Stimulated activated CD8-positive, alpha-beta memory T cell treated with anti-CD3 and anti-CD28 coated beads, Interleukin-4, amount 100 ng/mL, for 48 hours (primary cell): ENCODE data around the gene MAGI2.

Experiments
- DNase-seq: peaks from one replicate; pipeline ENCODE4 v3.0.0-alpha.2; 2020

MAGI2 gene

DNA sequence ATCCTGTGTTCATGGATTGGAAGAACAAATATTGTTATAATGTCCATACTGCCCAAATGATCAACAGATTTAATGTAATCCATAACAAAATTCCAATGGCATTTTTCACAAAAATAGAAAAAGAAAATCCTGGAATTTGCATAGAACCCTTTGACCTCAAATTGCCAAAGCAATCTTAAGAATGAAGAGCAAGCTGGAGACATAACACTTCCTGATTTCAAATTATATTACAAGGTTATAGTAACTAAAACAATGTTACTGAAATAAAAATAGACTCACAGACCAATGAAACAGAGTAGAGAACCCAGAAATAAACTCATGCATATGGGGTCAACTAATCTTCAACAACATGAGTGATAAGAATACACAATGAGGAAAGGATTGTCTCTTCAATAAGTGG lies 1352.4 kb downstream of the MAGI2 start:
- no peak for DNase-seq

DNA sequence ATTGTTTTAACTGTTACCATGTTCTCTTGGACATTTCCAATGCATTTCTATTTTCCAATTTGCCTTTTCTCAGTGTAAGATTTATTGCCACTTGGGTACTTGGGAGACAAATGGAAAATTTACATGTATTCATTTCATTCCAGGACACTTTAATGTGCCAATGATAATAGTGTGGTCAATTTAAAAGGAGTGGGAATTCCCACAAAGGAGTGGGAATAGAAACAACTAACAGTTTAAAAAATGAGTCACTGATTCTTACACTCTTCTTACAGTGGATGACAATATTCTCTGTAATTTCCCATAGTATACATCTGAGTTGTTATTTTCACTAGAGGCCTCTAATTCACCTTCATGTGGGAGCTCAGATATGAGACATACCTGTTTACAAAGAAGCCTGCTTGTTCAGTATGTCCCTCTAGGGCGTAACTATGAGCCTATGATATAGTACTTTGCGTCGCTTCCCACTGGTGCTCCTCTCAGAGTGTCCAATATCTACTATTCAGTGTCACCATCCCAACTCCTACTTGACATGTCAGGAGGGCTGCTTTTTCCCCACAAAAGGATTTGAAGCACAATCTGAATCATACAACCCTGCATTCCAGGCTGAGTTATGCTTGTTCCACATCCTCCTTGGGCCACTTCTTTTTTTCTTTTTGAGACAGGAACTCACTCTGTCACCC lies 1353.6 kb downstream of the MAGI2 start:
- no peak for DNase-seq

GRCh38 chr7:78095549-78095948 lies 1357.9 kb downstream of the MAGI2 start:
- DNase-seq, result no peak

DNA sequence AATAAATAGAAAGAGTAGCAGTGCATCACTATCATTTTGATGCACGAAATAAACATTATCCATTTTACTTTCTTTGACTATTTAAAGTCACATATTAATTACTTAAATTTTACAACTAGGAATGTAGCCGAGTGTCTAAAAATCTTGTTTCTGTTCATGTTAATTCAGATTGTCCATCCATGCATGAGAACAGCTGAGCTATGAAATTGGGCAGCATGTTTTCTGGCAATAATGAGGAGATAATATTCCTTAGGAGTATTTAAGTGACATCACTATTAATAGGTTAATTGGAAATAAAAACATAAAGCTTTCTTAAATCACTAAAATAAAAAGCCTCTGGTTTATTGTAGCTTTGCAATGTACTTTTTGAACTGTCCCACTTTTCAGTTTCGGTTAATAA lies 1361.1 kb downstream of the MAGI2 start:
- DNase-seq, result no peak

DNA sequence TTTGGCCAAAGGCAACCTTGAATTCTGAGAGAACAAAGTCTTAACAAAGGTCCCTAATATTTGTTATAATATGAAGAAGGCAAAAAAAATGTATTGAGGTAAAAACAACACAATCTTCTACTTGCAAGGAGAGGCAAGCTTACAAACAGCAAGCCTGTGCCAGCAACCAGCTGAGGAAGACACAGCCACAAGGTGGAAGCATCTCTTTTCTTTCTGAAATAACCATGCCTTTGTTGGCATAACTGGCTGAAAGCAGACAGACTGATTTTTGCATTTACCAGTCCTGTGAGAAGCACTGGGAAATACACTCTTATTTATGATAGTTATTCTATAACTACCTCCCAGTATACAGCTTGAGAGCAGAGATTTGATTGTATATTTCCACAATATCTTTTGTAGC lies 1362.9 kb downstream of the MAGI2 start:
- DNase-seq, result no peak

DNA sequence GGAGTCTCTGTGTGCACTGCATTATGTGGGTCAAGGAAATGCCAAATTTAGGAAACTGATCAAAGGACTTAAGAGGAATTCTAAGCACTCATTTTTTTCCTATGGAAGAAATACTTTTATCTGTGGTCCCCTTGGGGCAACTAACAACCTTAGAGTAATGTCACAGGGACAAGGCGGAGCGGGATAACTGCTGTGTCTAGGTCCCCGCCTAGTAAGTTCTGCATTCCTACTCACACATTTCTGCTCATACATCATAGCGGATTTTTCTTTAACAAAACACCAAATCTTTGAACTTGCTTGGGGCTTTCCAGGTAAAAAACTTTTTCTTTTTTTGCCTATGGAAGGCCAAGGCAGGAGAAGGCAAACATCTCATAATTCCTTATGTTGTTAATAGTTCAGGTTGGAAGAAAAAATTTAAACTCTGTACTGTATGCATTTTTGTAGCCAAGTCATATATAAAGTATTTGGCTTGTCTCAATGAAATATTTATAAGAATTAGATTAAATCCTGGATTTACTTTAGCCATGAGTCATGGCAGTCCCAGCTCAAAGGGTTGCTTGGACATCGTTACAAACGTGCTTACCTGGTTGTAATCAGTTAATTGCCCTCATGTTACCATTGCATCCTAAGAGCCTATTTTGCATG lies 1369.9 kb downstream of the MAGI2 start:
- DNase-seq, result no peak

DNA sequence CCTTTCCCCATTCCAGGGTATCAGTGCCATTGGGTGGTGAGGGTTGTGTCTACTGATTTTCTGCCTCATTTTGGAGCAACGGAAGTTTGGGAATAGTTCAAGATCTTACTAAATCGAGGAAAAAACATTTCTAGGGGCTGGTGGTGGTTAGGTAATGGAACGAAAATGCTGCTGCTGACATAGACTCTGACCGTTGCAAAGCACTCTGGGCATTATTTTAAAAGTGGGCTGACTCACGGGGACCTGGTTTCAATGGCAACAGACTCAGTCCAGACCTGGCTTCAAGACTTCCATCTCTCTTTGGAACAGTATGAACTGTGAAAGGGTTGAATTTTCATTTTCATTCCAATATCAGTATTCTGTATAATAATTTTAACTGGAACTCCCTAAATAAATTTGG lies 1370.9 kb downstream of the MAGI2 start:
- DNase-seq, result no peak

DNA sequence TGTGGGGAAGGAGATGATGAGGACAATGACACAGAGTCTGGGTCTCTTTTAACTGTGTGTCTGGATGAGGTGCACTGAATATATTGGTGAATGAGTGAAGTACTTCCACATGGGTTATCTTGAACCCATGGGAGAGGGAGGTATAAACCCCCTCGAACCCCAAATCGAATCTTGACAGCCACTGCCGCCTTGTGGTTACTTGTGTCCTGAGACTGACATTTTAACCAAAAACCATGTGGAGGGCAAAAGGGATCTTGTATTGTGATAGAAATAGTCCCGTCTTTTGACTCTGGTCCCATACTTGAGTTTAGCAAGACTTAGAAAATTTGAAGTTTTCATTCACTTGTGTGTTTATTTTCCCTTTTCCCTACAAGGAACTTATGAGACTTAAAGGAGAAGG lies 1371.6 kb downstream of the MAGI2 start:
- DNase-seq, result no peak

GRCh38 chr7:78081344-78081743 lies 1372.1 kb downstream of the MAGI2 start:
- no peak for DNase-seq

DNA sequence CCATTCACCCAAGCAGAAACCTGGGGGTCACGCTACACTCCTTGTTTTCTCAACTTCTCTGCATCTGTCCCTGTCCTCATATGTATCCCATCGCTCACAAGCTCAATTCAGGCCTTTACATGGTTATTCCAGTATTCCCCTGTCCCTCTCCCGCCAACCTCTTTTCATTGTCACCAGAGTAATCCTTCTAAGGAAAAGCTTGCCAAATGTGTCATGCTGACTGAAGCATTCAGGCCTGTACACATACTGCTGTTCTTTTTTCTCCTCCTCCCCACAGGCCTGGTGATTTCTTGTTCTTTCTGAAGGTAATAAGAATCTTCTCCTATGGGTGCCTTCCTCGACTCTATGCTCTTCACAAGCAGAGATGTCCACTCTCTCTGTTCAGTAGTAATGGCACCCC lies 1372.7 kb downstream of the MAGI2 start:
- DNase-seq, result no peak

GRCh38 chr7:78080241-78080640 lies 1373.2 kb downstream of the MAGI2 start:
- no peak for DNase-seq

DNA sequence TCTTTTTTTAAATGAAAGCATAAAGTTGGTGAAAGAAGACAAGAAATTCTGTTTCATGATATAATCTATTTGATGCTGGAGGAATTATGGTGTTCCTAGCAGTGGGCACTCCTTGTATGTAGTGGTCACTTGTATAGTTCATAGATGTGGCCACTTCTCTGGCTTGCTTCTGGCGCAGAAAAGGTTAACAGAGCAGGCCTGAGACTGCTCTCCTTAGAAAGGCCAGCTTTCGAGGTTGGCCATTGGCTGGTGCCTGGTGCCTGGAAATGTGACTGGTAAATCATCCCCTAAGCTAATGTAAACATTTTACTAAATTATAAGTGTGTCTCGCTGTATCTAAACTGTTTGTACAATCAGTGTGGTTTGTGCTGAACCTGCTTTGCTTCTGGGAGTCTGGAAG lies 1378.8 kb downstream of the MAGI2 start:
- DNase-seq, result no peak

GRCh38 chr7:78073609-78074382 lies 1379.7 kb downstream of the MAGI2 start:
- DNase-seq, result no peak

DNA sequence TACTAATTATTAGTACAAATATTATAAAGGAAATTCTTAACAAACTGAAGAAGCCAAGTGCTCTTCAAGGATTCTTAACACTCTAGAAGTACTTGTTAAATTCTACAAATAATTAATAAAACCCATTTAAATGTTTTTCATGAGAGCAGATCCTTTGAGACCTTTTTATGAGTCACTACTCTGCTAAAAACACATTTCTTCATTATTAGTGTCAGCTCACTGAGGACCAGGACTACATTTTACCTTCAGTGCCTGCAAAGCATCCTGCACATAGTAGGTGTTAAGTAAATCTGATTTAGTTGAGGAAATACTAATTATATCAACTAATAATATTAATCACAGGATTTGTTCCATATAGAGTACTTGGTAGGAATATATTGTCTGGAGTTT lies 1381.3 kb downstream of the MAGI2 start:
- no peak for DNase-seq

GRCh38 chr7:78071491-78072200 lies 1381.8 kb downstream of the MAGI2 start:
- DNase-seq, result no peak

GRCh38 chr7:78066599-78066998 lies 1386.9 kb downstream of the MAGI2 start:
- no peak for DNase-seq

GRCh38 chr7:78063758-78064157 lies 1389.7 kb downstream of the MAGI2 start:
- DNase-seq, result no peak

DNA sequence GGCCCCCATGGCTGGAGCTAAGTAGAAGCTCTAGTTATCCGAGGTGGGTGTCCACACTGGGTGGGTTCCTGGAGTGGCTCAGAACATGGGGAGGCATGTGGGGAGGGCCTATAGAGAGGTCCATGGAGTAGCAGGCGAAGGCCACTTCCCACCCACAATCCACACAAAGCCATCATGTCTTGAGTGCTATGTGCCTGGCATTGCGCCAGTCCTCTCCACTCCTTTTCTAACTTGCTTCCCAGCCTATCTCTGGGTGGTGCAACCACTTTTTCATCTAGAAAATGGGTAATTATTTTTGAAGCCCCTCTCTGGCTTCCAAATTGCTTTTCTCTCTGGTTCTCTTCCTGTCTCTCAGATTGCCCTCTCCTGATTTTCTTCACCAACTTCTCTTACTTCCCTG lies 1391.3 kb downstream of the MAGI2 start:
- DNase-seq, result no peak

- DNase-seq, result no peak
Measured at GRCh38 chr7:78057571-78057970, 1395.9 kb downstream of the MAGI2 start.

GRCh38 chr7:78055599-78055998 lies 1397.9 kb downstream of the MAGI2 start:
- no peak for DNase-seq

DNA sequence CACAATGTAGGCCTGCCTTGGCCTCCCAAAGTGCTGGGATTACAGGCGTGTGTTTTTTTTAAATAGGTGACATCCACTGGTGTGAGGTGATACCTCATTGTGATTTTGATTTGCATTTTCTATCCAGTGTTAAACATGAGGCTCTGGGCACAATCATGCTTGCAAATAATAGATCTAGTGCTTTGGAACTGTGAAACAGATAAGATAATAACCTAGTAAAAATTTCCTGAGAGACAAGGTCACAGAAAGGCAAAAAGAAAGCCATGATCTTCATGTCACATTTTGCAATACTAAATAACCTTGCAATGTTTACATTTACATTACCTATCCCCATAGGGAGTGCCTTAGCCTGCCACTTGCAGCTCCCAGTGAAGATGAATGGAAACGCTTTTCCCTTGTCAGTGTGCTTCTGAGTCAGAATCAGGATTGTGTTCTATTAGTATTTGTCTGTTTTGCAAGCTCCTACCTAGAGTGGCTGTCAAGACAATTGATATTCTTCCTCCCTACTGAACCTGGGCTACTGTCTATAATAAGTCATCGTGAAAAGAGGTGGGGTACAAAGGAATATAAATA lies 1398.4 kb downstream of the MAGI2 start:
- DNase-seq, result no peak

DNA sequence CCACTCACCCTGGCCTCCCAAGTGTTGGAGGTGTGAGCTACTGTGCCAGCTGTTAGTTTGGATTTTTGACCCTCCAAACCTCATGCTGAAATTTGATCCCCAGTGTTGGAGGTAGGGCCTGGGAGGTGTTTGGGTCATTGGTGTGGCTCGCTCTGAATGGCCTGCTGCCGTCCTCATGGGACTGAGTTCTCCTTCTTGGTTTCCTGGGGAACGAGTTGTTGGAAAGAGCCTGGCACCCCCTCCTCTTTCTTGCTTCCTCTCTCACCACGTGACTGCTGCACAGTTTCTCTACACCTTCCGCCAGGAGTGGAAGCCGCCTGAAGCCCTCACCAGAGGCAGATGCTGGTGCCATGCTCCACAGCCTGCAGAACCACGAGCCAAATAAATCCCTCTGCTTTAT lies 1401.4 kb downstream of the MAGI2 start:
- DNase-seq, result no peak

- no peak for DNase-seq
Measured at GRCh38 chr7:78047800-78048199, 1405.7 kb downstream of the MAGI2 start.
